Dendritic cell treated with granulocyte-macrophage colony-stimulating factor and Interleukin-4, amounts not matched to agents 40 ng/mL and 50 ng/mL, for 4 days (primary cell): Measurements from ENCODE around the gene FKBP8.

Source experiments
- H3K27ac Mint-ChIP-seq: one replicate; pipeline ENCODE4 v1.8.0; 2022; ENCODE audit warnings: mild to moderate bottlenecking, mixed read lengths
- H3K27me3 Mint-ChIP-seq: one replicate; pipeline ENCODE4 v1.8.0; 2022; ENCODE audit warnings: mild to moderate bottlenecking, mixed read lengths
- H3K36me3 Mint-ChIP-seq: one replicate; pipeline ENCODE4 v1.8.0; 2022; ENCODE audit warnings: low read depth, mixed read lengths
- H3K4me1 Mint-ChIP-seq: one replicate; pipeline ENCODE4 v1.8.0; 2022; ENCODE audit warnings: low read depth, mixed read lengths
- H3K4me3 Mint-ChIP-seq: one replicate; pipeline ENCODE4 v1.8.0; 2022; ENCODE audit warnings: mild to moderate bottlenecking, moderate library complexity, mixed read lengths
- H3K9me3 Mint-ChIP-seq: one replicate; pipeline ENCODE4 v1.8.0; 2022; ENCODE audit warnings: mixed read lengths
- intact Hi-C: fragments of 100-400 bp; cut with micrococcal nuclease; formaldehyde crosslinking; loops from one replicate; pipeline ENCODE4 v1.15.0; 2022

Gene FKBP8

DNA sequence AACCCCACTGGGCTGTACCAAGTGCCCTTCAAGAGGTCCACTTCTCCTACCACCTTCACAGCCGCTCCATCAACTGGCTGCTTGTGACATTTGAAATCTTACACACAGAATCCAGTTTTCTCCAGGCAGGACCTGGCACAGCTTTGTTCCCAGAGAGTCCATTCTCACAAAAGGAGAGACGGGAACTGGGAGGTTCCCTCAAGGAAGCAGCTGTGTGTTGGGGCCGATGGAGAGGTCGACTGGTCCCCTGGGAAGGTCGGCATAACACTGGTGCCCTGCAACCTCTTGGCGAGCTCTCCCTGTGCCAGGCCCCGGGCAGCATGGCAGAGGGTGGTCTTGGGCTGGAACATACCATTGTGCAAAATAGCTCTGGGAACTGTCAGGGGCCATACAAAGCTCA, 43.0 kb downstream of the FKBP8 start:
- Mint-ChIP-seq H3K4me1 (peaks cover 98% of the 10 kb centered on the region), H3K9me3 (no peaks in the 10 kb centered on the region), H3K27ac (no peak overlapping the region), H3K36me3 (peaks cover 32% of the 10 kb centered on the region), H3K27me3 (no peaks in the 10 kb centered on the region), H3K4me3 (no peak overlapping the region)
- intact Hi-C loops: loop anchor here (2.0 to 5.0 kb wide), 2 partner anchors 14 to 33 kb away; no protein-coding TSS in a partner anchor

DNA sequence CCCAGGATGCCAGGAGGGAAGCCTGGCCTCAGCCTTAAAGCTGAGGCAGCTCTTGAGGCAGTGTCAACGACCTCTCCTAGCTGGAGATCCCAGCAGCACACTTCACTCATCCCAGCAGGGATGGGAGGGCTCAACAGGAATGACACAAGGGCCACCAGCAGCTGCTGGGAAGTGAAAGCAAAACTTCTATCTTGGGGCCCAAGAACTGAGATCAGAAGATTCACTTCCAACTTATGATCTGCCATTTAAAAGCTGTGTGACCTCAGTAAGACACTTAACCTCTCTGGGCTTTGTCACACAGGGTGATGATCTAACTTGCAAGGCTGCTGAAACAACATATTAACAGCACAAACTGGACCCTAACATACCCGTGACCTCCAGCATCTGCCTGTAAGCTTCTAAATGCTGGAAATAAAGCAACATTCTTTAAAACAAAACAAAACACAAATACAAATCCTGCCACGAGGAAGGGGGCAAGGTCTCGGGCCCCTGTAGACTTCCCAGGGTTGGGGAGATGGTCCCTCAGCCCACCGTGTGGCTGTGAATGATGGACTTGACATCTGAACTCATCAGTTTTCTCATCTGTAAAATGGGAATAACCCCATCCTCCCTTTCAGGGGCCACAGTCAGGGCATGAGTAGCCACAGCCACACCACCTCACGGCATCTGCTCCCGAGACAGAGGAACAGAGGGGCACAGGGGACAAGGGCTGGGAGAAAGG, 44.2 kb downstream of the FKBP8 start:
- Mint-ChIP-seq H3K27ac (peak overlapping the region; percentile 40), H3K36me3 (peaks cover 25% of the 10 kb centered on the region), H3K9me3 (no peaks in the 10 kb centered on the region), H3K4me1 (peaks cover 98% of the 10 kb centered on the region), H3K4me3 (no peak overlapping the region), H3K27me3 (no peaks in the 10 kb centered on the region)
- intact Hi-C loops: no loop called here

DNA sequence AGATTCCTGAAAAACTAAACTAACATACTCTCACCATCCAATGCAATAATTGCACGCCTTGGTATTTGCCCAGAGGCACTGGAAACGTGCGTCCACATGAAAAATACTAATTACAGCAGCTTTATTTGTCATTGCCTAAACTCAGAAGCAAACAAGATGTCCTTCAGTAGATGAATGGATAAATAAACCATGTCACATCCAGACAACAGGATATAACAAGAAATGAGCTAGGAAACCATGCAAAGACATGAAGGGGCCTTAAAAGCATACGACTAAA, 46.5 kb downstream of the FKBP8 start:
- Mint-ChIP-seq H3K36me3 (peaks cover 34% of the 10 kb centered on the region), H3K4me3 (no peak overlapping the region), H3K27me3 (no peaks in the 10 kb centered on the region), H3K27ac (no peak overlapping the region), H3K9me3 (no peaks in the 10 kb centered on the region), H3K4me1 (peaks cover 95% of the 10 kb centered on the region)
- intact Hi-C loops: no loop called here

DNA sequence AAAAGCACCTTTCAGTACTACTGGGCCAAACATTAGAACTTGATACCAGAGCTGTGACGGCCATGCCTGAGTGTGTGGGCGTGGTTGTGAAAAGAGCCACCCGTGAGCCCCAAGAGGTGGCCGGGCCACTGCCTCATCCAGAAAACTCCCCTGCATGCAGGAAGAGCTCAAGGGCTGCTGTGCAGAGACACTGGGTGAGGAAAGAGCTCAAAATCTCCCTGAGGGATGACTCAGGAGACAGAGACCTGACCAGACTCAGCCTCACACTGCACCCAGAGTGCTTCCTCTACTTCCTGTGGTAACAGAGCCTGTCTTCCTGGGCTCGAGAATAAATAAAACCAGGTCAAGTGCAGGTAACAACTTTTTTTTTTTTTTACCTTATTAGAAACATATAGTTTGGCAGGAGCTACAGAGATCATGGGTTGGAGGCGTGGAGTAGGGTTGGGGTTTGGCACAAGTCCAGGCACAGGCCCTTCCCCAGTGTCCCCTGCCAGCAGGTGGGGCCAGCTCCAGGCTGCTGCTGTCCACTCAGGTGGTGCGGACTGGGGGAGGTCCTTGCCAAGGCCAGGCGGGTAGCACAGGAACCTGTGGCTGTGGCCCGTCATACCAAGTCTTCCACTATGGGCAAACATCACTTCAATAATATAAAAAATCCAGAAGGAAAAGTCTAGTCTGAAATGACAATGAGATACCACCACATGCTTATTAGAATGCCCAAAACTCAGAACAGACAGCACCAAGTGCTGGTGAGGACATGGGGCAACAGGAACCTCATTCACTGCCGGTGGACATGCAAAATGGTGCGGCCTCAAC, 47.0 kb downstream of the FKBP8 start:
- Mint-ChIP-seq H3K4me3 (no peak overlapping the region), H3K4me1 (peaks cover 93% of the 10 kb centered on the region), H3K36me3 (peaks cover 34% of the 10 kb centered on the region), H3K27me3 (no peaks in the 10 kb centered on the region), H3K27ac (peak overlapping the region; percentile 39), H3K9me3 (no peaks in the 10 kb centered on the region)
- intact Hi-C loops: no loop called here

DNA sequence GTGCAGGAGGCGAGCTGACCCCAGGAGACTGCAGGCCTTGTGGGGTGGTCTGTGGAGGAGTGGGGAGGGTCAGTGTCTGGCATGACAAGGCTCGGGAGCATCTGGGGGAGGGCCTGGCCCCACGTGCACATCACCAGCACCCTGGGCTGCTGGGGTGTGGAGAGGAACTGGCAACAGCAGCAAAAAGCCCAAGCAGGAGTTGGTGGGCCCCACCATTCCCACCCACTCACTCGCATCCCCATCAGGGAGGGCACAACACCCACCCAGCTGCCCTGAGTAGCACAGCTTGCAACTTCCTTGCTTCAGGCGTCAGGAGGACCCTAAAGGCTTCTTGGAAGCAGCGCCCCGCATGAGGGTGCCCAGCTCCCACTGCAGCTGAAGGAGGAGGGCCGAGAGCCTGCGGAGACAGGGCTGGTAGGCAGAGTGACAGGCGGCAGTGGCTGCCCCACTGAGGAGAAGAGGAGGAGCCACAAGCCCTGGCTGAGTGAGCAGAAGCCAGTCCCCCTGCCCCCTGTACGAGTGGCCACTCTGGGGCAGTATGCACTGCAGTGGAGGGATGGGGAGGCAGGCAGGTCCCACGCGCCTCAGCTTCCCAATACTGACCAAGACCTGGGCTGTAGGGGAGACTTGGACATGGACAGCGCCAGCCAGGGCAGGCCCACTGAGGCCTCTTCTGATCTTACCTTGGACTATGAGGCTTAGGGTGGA, 48.0 kb downstream of the FKBP8 start:
- Mint-ChIP-seq H3K36me3 (peaks cover 32% of the 10 kb centered on the region), H3K27me3 (no peaks in the 10 kb centered on the region), H3K9me3 (no peaks in the 10 kb centered on the region), H3K27ac (peak overlapping the region; percentile 39), H3K4me3 (no peak overlapping the region), H3K4me1 (peaks cover 89% of the 10 kb centered on the region)
- intact Hi-C loops: no loop called here

DNA sequence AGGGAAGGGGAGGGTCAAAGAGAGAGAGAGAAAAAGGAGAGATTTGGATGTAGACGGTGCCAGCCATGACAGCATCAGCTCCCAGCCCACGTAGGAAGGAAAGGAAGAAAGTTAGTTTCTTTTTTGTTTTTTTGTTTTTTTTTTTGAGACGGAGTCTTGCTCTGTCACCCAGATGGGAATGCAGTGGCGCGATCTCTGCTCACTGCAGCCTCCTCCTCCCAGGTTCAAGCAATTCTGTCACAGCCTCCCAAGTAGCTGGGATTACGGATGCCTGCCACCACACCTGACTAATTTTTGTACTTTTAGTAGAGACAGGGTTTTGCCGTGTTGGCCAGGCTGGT, 49.1 kb downstream of the FKBP8 start:
- H3K27me3 Mint-ChIP-seq: no peaks in the 10 kb centered on the region
- intact Hi-C loops: no loop called here
- H3K27ac Mint-ChIP-seq: no peak overlapping the region
- H3K9me3 Mint-ChIP-seq: no peaks in the 10 kb centered on the region
- H3K4me3 Mint-ChIP-seq: no peak overlapping the region
- peaks cover 89% of the 10 kb centered on the region for H3K4me1 Mint-ChIP-seq
- H3K36me3 Mint-ChIP-seq: peaks cover 38% of the 10 kb centered on the region

DNA sequence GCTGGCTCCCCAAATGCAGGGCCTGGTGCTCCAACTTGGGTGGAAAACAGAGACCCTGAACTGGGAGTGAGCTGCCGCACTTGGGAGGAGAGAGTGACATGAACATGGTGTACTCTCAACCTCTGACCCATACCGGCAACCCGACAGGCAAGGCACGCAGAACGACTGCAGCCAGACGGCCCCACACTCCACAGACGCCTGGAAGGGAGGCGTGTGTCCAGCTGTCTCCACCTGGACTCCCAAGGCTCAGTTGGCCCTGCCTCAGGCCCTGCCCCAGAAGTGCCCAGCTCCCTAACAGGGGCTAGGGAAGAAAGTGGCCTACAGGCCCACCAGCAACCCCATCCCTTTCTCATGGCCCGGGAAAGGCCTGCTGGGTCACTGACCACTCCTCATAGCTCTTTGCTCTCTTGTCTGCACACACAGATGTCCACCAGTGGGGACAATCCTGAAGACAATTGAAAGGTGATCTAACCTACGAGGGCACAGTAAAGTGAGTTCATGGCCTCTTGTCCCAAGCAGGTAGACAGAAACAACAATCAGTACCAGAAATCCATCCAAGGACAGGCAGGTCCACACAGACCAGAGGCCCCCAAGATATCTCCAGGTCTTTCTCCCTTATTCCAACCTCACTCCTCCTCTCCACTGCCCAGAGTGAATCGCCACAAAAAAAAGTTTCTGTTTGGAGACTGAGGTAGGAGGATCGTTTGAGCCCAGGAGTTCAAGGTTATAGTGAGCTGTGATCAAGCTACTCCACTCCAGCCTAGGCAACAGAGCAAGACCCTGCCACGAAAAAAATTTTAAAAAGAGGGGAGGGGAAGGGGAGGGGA, 49.7 kb downstream of the FKBP8 start:
- no peak overlapping the region for H3K4me3 Mint-ChIP-seq
- intact Hi-C loops: no loop called here
- peaks cover 89% of the 10 kb centered on the region for H3K4me1 Mint-ChIP-seq
- H3K36me3 Mint-ChIP-seq: peaks cover 44% of the 10 kb centered on the region
- no peak overlapping the region for H3K27ac Mint-ChIP-seq
- no peaks in the 10 kb centered on the region for H3K9me3 Mint-ChIP-seq
- no peaks in the 10 kb centered on the region for H3K27me3 Mint-ChIP-seq

DNA sequence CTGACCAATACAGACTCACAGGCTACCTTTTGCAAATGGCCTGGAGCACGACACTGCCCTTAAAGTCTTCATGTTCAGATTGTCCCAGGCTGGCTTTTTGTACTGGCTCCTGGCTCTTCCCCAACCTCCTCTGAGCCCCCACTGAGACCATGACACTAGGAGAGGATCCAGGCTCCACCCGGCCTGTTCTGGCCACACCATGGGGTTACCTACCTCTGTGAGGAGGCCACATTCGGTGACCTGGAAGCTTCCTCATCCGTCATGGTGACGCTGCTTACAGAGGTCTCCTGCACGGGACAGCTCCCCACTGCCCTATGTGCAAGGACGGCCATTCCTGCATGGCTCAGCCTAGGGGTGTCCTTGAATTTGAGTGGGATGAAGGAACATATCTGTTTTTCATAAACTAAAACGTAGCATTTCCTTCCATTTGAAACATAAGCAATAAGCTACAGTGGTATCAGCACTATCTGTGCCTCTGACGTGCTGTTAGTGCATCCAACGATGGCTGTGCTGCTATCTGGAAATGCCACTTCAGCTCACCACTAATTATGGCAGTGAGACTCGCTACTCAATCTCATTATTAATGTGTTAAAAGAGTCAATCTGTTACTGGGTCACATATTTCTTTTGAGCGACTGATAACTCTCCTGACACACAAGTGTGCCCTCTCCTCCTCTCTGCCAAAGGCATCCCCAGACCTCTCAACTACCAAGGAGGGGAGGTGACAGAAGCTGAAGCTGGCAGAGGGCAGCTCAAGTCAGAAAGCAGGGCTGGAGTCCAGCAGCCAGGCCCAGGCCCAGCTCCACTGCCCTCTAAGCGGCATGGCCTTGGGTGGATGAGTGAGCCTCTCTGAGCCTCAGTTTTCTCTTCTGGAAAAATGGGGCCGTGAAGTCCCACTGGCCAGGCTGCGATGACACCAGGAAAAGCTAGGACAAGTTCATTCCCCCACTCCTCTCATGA, 51.1 kb downstream of the FKBP8 start:
- Mint-ChIP-seq H3K27ac (no peak overlapping the region), H3K4me1 (peaks cover 91% of the 10 kb centered on the region), H3K36me3 (peaks cover 57% of the 10 kb centered on the region), H3K27me3 (no peaks in the 10 kb centered on the region), H3K4me3 (no peak overlapping the region), H3K9me3 (no peaks in the 10 kb centered on the region)
- intact Hi-C loops: no loop called here

DNA sequence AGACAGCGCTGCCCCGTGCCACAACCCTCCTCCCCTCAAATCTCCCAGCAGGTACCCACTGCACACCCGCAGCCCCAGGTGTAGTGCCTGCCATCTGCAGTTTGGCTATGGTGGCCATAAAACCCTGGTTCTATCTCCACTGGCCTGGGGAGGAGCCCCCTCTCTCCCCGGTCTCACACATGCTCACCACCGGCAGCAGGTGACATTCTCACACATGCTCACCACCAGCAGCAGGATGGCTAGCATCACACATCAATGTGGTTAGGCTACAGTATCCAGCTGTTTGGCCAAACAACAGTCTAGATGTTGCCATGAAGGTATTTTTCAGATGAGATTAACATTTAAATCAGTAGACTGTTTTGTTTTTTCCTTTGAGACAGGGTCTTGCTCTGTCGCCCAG, 52.6 kb downstream of the FKBP8 start:
- Mint-ChIP-seq H3K27me3 (no peaks in the 10 kb centered on the region), H3K27ac (no peak overlapping the region), H3K36me3 (peaks cover 63% of the 10 kb centered on the region), H3K9me3 (no peaks in the 10 kb centered on the region), H3K4me1 (peaks cover 91% of the 10 kb centered on the region), H3K4me3 (no peak overlapping the region)
- intact Hi-C loops: no loop called here

DNA sequence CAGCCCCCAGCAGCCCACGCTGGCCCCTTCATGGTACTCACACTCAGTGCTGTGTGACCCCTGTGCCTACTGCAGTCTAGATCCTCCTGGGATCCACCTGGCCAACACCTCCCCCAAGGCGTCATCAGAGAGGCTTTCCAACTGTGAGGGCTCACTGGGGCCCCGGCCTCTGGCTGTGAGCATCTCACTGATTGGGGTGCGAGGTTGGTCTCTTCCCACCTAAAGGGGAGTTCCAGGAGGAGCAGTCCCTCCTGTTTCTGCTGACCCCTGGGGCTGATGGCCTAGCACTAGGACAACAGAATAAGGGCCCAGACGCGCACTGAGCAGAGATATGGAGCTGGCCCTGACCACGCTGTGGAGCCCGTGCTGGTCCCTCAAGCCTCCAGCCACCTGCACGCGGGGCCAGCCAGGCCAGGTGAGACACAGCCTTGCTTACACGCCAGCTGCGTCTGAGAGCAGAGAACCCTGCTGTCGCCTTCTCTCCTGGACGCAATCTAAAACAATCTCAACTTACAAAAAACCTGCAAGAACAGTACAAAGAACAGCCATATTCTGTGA, 53.7 kb downstream of the FKBP8 start:
- Mint-ChIP-seq H3K27ac (peak overlapping the region; percentile 8), H3K27me3 (no peaks in the 10 kb centered on the region), H3K9me3 (no peaks in the 10 kb centered on the region), H3K4me1 (peaks cover 91% of the 10 kb centered on the region), H3K36me3 (peaks cover 63% of the 10 kb centered on the region), H3K4me3 (no peak overlapping the region)
- intact Hi-C loops: loop anchor here (5.0 kb wide), 1 partner anchor 33 kb away; the partner anchor contains the start of gene ELL

DNA sequence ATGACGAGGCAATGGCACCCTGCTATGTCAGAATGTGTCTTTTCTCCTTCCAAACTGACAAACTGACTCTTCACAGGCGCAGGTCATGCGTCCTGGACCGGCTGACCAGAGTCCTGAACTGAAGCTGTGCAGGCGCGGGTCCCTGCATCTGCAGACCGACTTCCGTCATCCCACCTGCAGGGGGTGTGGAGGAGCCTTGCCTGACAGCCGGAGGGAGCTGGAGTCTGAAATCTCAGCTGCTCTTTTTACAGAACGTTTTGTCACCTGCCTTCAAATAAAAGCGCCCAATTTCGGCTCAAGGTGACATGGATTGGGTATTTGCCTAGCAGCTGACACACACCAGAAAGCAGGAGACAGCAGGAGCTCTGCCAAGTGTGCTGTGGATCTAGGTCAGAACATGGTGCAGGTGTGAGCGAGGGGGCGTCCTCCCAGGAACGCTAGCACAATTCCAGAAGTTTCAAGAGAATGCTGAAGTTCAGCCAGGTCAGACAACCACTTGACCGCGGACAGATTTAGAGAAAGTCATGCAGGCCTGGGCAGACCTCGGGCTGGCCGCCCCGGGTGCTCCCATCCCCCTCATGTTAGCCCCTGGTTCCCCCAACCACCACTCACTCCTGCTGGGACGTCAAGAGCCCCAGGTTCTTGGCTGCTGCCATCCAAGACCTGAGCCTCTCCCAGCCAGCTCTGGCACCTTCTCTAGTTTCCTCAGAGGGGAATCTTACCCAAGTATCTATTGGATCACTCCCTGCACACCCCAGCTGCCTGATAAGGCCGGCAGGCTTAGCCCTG, 54.3 kb downstream of the FKBP8 start:
- intact Hi-C loops: loop anchor here (5.0 kb wide), 1 partner anchor 33 kb away; the partner anchor contains the start of gene ELL
- H3K4me3 Mint-ChIP-seq: no peak overlapping the region
- peak overlapping the region; percentile 8 for H3K27ac Mint-ChIP-seq
- peaks cover 64% of the 10 kb centered on the region for H3K36me3 Mint-ChIP-seq
- H3K9me3 Mint-ChIP-seq: no peaks in the 10 kb centered on the region
- H3K27me3 Mint-ChIP-seq: no peaks in the 10 kb centered on the region
- H3K4me1 Mint-ChIP-seq: peaks cover 91% of the 10 kb centered on the region

DNA sequence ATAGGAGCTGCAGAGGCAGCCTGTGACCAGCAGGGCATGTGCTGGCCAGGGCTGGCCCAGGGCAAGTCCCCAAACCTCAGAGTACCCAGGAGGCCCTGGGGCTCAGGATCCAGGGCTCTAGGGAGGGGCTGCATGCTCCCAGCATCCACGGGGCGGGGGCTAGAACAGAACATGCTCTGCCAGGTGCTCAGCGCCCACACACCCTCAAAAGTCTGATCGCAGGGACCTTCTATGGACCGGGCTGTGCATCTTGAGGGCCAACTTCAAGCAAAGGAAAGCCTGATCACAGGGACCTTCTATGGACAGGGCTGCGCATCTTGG, 55.0 kb downstream of the FKBP8 start:
- Mint-ChIP-seq H3K4me3 (no peak overlapping the region), H3K27ac (peak overlapping the region; percentile 74)
- intact Hi-C loops: loop anchor here (5.0 kb wide), 1 partner anchor 34 kb away; the partner anchor contains the start of gene ELL

More for the DNA sequence above, 55.0 kb downstream of the FKBP8 start:
- Mint-ChIP-seq H3K36me3 (peaks cover 64% of the 10 kb centered on the region), H3K27me3 (no peaks in the 10 kb centered on the region), H3K9me3 (no peaks in the 10 kb centered on the region), H3K4me1 (peaks cover 92% of the 10 kb centered on the region)
